OCI-LY7 (cell line): Measurements from ENCODE around the gene ADAM12. TPM values are rescaled to one million over a fixed set of nuclear protein-coding genes. Genes with fewer than 3 reads are reported as not detected.

Experiments used
- BruUV-seq: library from RNA; stranded (reverse); fragments of 400-500 nt; replicated peaks from 2 replicates; lab custom pipeline; 2021; lab: Mats Ljungman, UMichigan
- CTCF ChIA-PET: fragments of 300-600 bp; sonication (Branson Sonifier 250); formaldehyde crosslinking; loops from one replicate; lab custom pipeline; 2022; ENCODE audit warnings: antibody characterized with exemption; ENCODE audit not compliant: unreplicated experiment; lab: Charles Lee
- POLR2A ChIA-PET: fragments of 300-600 bp; sonication (Branson Sonifier 250); formaldehyde crosslinking; loops from one replicate; lab custom pipeline; 2022; ENCODE audit warnings: antibody characterized with exemption; lab: Charles Lee
- DNase-seq: peaks from one replicate; pipeline ENCODE4 v3.0.0-alpha.2; 2015; ENCODE audit warnings: low spot score
- H2AFZ ChIP-seq: fragments of 200-600 bp; sonication (generic), shearing (Covaris generic); 2 replicates; pipeline ENCODE4 v1.6.1; 2014; ENCODE audit warnings: mild to moderate bottlenecking, antibody characterized with exemption, low read length, moderate library complexity
- H3K27ac ChIP-seq: fragments of 200-600 bp; sonication (generic); 2 replicates; pipeline ENCODE4 v1.5.1; 2014; ENCODE audit warnings: mixed run types, low read depth, mild to moderate bottlenecking, moderate library complexity, low read length, inconsistent platforms; ENCODE audit not compliant: poor library complexity, severe bottlenecking
- H3K36me3 ChIP-seq: fragments of 200-600 bp; sonication (generic); 2 replicates; pipeline ENCODE4 v1.6.1; 2014; ENCODE audit warnings: mild to moderate bottlenecking, antibody characterized with exemption, low read length, moderate library complexity, mixed read lengths; ENCODE audit not compliant: insufficient read depth
- H3K4me1 ChIP-seq: fragments of 200-600 bp; sonication (generic); 2 replicates; pipeline ENCODE4 v1.5.1; 2014; ENCODE audit warnings: mild to moderate bottlenecking, low read length; ENCODE audit not compliant: insufficient read depth, poor library complexity, severe bottlenecking
- H3K4me2 ChIP-seq: fragments of 200-600 bp; sonication (generic); 2 replicates; pipeline ENCODE4 v1.6.1; 2014; ENCODE audit warnings: mild to moderate bottlenecking, low read length
- H3K4me3 ChIP-seq: fragments of 200-600 bp; sonication (generic); 2 replicates; pipeline ENCODE4 v1.5.1; 2014; ENCODE audit warnings: mild to moderate bottlenecking, low read depth, low read length; ENCODE audit not compliant: poor library complexity, severe bottlenecking
- H3K79me2 ChIP-seq: fragments of 200-600 bp; sonication (generic); 2 replicates; pipeline ENCODE4 v1.6.1; 2016; ENCODE audit warnings: low read depth, mild to moderate bottlenecking, low read length, moderate library complexity, mixed read lengths; ENCODE audit not compliant: insufficient read depth
- H3K9me2 ChIP-seq: fragments of 200-600 bp; sonication (generic); 2 replicates; pipeline ENCODE4 v1.6.1; 2016; ENCODE audit warnings: mild to moderate bottlenecking, low read length, mixed read lengths; ENCODE audit not compliant: insufficient read depth
- H3K9me3 ChIP-seq: fragments of 200-600 bp; sonication (generic); 2 replicates; pipeline ENCODE4 v1.6.1; 2014; ENCODE audit warnings: mild to moderate bottlenecking, mixed run types, low read length, mixed read lengths
- H4K20me1 ChIP-seq: fragments of 200-600 bp; sonication (generic); 2 replicates; pipeline ENCODE4 v1.6.1; 2014; ENCODE audit warnings: mild to moderate bottlenecking, antibody characterized with exemption, low read length, moderate library complexity, mixed read lengths; ENCODE audit not compliant: insufficient read depth
- EZH2phosphoT487 ChIP-seq: fragments of 200-600 bp; sonication (generic); IDR thresholded peaks from 2 replicates; pipeline ENCODE4 v1.6.1; 2018; ENCODE audit warnings: low read depth, borderline replicate concordance, mild to moderate bottlenecking, mixed run types, antibody characterized with exemption, low read length, moderate library complexity, mixed read lengths
- intact Hi-C: fragments of 100-400 bp; cut with micrococcal nuclease; formaldehyde crosslinking; loops from one replicate; pipeline ENCODE4 v1.10.0; 2022; ENCODE audit not compliant: unreplicated experiment
- total RNA-seq, 2 experiments: library from RNA; depleted of rRNA in 1 of 2; stranded (reverse); fragments of >200 nt in 1 of 2; shearing (Covaris generic) in 1 of 2; gene quantifications; 2 replicates each; pipeline ENCODE4 v1.2.3, GENCODE V29; 2014 to 2022
- TF ChIP-seq, protein P1 (sequence below): fragments of 200-600 bp; sonication (generic); conservative IDR thresholded peaks from 2 replicates; pipeline ENCODE4 v1.5.1; 2014; ENCODE audit warnings: mild to moderate bottlenecking, antibody characterized with exemption, low read length, moderate library complexity, mixed read lengths

ADAM12 gene
- total RNA-seq, 2 experiments from 2014 or later: 0.06 TPM; not detected in 1

- intact Hi-C loops: no loop called here
- H3K27ac ChIP-seq: no peak overlapping the region
- no peak for TF ChIP-seq EZH2phosphoT487
- TF ChIP-seq, protein P1, sequence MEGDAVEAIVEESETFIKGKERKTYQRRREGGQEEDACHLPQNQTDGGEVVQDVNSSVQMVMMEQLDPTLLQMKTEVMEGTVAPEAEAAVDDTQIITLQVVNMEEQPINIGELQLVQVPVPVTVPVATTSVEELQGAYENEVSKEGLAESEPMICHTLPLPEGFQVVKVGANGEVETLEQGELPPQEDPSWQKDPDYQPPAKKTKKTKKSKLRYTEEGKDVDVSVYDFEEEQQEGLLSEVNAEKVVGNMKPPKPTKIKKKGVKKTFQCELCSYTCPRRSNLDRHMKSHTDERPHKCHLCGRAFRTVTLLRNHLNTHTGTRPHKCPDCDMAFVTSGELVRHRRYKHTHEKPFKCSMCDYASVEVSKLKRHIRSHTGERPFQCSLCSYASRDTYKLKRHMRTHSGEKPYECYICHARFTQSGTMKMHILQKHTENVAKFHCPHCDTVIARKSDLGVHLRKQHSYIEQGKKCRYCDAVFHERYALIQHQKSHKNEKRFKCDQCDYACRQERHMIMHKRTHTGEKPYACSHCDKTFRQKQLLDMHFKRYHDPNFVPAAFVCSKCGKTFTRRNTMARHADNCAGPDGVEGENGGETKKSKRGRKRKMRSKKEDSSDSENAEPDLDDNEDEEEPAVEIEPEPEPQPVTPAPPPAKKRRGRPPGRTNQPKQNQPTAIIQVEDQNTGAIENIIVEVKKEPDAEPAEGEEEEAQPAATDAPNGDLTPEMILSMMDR: no peak
- no TSS peak for BruUV-seq
- no peaks in the 10 kb centered on the region for H3K4me1 ChIP-seq
- DNase-seq: no peak
- no peaks in the 10 kb centered on the region for H4K20me1 ChIP-seq
- no peak overlapping the region for H3K4me3 ChIP-seq
- H3K9me2 ChIP-seq: no peaks in the 10 kb centered on the region
- ChIA-PET CTCF (no interaction called here), POLR2A (no interaction called here)
- H2AFZ ChIP-seq: no peak overlapping the region
- H3K4me2 ChIP-seq: no peak overlapping the region
- no peaks in the 10 kb centered on the region for H3K36me3 ChIP-seq
- no peaks in the 10 kb centered on the region for H3K79me2 ChIP-seq
- H3K9me3 ChIP-seq: no peaks in the 10 kb centered on the region
These were observed 371.4 kb downstream of the ADAM12 start for GRCh38 chr10:126016882-126017281.

GRCh38 chr10:126016156-126016805, 372.0 kb downstream of the ADAM12 start:
- H3K4me1 ChIP-seq: no peaks in the 10 kb centered on the region
- no peaks in the 10 kb centered on the region for H4K20me1 ChIP-seq
- no peak overlapping the region for H3K4me2 ChIP-seq
- no peak overlapping the region for H3K4me3 ChIP-seq
- intact Hi-C loops: no loop called here
- BruUV-seq: no TSS peak
- ChIA-PET POLR2A (no interaction called here), CTCF (no interaction called here)
- H2AFZ ChIP-seq: no peak overlapping the region
- TF ChIP-seq, protein P1: no peak
- TF ChIP-seq EZH2phosphoT487: no peak
- H3K27ac ChIP-seq: no peak overlapping the region
- no peak for DNase-seq
- no peaks in the 10 kb centered on the region for H3K9me3 ChIP-seq
- H3K9me2 ChIP-seq: no peaks in the 10 kb centered on the region
- no peaks in the 10 kb centered on the region for H3K36me3 ChIP-seq
- H3K79me2 ChIP-seq: no peaks in the 10 kb centered on the region

DNA sequence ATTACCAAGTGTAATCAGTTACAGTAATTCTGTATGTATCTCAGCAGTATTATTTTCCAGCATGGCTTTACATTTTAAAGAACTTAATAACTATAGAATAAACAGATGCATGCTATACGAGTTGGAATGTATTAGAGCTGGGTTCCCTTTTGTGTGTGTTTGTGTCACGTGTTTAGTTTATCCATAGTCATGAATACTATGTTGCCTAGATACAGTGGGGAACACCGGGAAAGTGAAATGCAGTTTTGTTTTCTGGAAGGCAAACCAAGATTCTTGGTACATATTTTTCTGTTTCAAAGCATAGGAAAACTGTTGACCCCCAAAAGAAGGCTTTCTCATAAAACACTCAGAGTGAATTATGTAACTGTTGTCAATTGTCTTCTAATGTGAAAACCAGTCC, 372.9 kb downstream of the ADAM12 start:
- ChIA-PET CTCF (no interaction called here), POLR2A (no interaction called here)
- intact Hi-C loops: no loop called here
- BruUV-seq: no TSS peak
- Histone ChIP-seq H3K79me2 (no peaks in the 10 kb centered on the region), H2AFZ (no peak overlapping the region), H4K20me1 (no peaks in the 10 kb centered on the region), H3K4me3 (no peak overlapping the region), H3K9me2 (no peaks in the 10 kb centered on the region), H3K4me1 (no peaks in the 10 kb centered on the region), H3K27ac (no peak overlapping the region), H3K36me3 (no peaks in the 10 kb centered on the region), H3K9me3 (no peaks in the 10 kb centered on the region), H3K4me2 (no peak overlapping the region)
- no peak for DNase-seq
- TF ChIP-seq, protein P1: no peak
- no peak for TF ChIP-seq EZH2phosphoT487
